Stomach (tissue), 9 donors: ENCODE data around the gene HIP1. TPM values are rescaled to one million over a fixed set of nuclear protein-coding genes. Genes with fewer than 3 reads are reported as not detected.
"Not testable (repeated sequence)": the region's sequence is repeated elsewhere in the genome, so short reads cannot be mapped to it uniquely, and the experiment has no call there.

Source experiments
- DNase-seq, 2 donors: peaks; one replicate each; pipeline versions ENCODE4 v3.0.0 to v3.0.0-alpha.2; 2013 to 2019
- H3K27ac ChIP-seq, 5 donors: fragments of 200-600 bp in 4 of 5; sonication (generic) in 4 of 5; one replicate each; pipeline ENCODE4 v1.5.1; 2013 to 2019; ENCODE audit warnings: mild to moderate bottlenecking in 1 of 5, moderate library complexity in 1 of 5
- H3K27me3 ChIP-seq, 3 donors: fragments of 200-600 bp; sonication (generic); one replicate each; pipeline ENCODE4 v1.5.1; 2017 to 2019; ENCODE audit warnings: mixed run types in 1 of 3
- H3K36me3 ChIP-seq, 4 donors: fragments of 200-600 bp; sonication (generic); 1 replicate in 3 of 4; 2 replicates in 1 of 4; pipeline ENCODE4 v1.5.1; 2016 to 2019
- H3K4me1 ChIP-seq, 4 donors: fragments of 200-600 bp; sonication (generic); one replicate each; pipeline ENCODE4 v1.5.1; 2016 to 2019
- H3K4me3 ChIP-seq, 4 donors: fragments of 200-600 bp; sonication (generic) in 3 of 4; one replicate each; pipeline ENCODE4 v1.5.1; 2016 to 2019; ENCODE audit warnings: mild to moderate bottlenecking in 1 of 4
- H3K9me3 ChIP-seq, 4 donors: fragments of 200-600 bp; sonication (generic); one replicate each; pipeline ENCODE4 v1.5.1; 2016 to 2019
- EP300 ChIP-seq: sonication (generic); formaldehyde crosslinking; IDR thresholded peaks from one replicate; pipeline ENCODE4 v1.6.1; 2017; ENCODE audit warnings: antibody characterized with exemption
- POLR2A ChIP-seq, 4 donors: fragments of 450-650 bp; IDR thresholded peaks; one replicate each; pipeline ENCODE4 v1.6.1; 2016; ENCODE audit warnings: antibody characterized with exemption in 4 of 4, control low read depth in 2 of 4, mild to moderate bottlenecking in 1 of 4, moderate library complexity in 1 of 4
- POLR2AphosphoS5 ChIP-seq, 3 donors: sonication (generic); formaldehyde crosslinking; IDR thresholded peaks; one replicate each; pipeline ENCODE4 v1.6.1; 2016; ENCODE audit warnings: antibody characterized with exemption in 3 of 3
- WGBS, 5 donors: extraction: QIAGEN DNeasy Blood & Tissue Kit in 3 of 5; methylation state at CpG; one replicate each; pipeline versions ENCODE4 v1.1.5 to v1.1.7; 2013 to 2018; 5-methylcytosine and 5-hydroxymethylcytosine counted together
- intact Hi-C: fragments of 100-400 bp; cut with DNase I; formaldehyde crosslinking; loops from one replicate; pipeline ENCODE4 v1.15.1; 2023; ENCODE audit warnings: low total_unique reads
- polyA plus RNA-seq, 3 donors: library from polyadenylated mRNA; stranded (reverse); fragments of 200-250 nt; gene quantifications; one replicate each; pipeline ENCODE4 v1.2.3, GENCODE V29; 2013
- total RNA-seq, 5 donors: library from RNA; depleted of rRNA; stranded (reverse); fragments of >200 nt; gene quantifications; one replicate each; pipeline versions ENCODE4 v1.1.0 to v1.2.3, GENCODE V29; 2014 to 2016
- TF ChIP-seq, protein P1 (sequence below), 7 experiments: fragments of 450-650 bp in 4 of 7; fragments of 200-600 bp in 3 of 7; sonication (generic) in 3 of 7; IDR thresholded peaks; one replicate each; pipeline ENCODE4 v1.5.1; 2016 to 2019; ENCODE audit warnings: antibody characterized with exemption in 7 of 7, control low read depth in 2 of 7, mild to moderate bottlenecking in 1 of 7
- donor health status: healthy with polysubstance abuse.
- donor health status: Bipolar disorder and iron deficiency.
- donor health status: healthy.

The HIP1 gene
- total and polyA plus RNA-seq, 8 donors, result 2.8 to 15.8 (median 6.8) TPM

GRCh38 chr7:75688200-75689136 lies 50.3 kb downstream of the HIP1 start:
- 32 to 54% (median 37%) methylated on average over 31 to 37 of the region's 37 CpGs for WGBS, 5 donors
- peak in 1 of 2 donors; percentile 62 for DNase-seq
- intact Hi-C loops, result no loop called here
- TF ChIP-seq POLR2A (IDR thresholded peaks at IDR 0.05), result no peak
- no peak for TF ChIP-seq POLR2AphosphoS5 (IDR thresholded peaks at IDR 0.05)
- TF ChIP-seq, protein P1, sequence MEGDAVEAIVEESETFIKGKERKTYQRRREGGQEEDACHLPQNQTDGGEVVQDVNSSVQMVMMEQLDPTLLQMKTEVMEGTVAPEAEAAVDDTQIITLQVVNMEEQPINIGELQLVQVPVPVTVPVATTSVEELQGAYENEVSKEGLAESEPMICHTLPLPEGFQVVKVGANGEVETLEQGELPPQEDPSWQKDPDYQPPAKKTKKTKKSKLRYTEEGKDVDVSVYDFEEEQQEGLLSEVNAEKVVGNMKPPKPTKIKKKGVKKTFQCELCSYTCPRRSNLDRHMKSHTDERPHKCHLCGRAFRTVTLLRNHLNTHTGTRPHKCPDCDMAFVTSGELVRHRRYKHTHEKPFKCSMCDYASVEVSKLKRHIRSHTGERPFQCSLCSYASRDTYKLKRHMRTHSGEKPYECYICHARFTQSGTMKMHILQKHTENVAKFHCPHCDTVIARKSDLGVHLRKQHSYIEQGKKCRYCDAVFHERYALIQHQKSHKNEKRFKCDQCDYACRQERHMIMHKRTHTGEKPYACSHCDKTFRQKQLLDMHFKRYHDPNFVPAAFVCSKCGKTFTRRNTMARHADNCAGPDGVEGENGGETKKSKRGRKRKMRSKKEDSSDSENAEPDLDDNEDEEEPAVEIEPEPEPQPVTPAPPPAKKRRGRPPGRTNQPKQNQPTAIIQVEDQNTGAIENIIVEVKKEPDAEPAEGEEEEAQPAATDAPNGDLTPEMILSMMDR (IDR thresholded peaks at IDR 0.05), result no peak
- no peak for TF ChIP-seq EP300
- Histone ChIP-seq H3K4me3 (no peak overlapping the region), H3K27me3 (no peaks in the 10 kb centered on the region), H3K27ac (no peak overlapping the region), H3K9me3 (no peaks in the 10 kb centered on the region), H3K36me3 (no peaks in the 10 kb centered on the region), H3K4me1 (peaks cover 0 to 9% (median 2%) of the 10 kb centered on the region in 4 donors)

- 92 to 97% (median 95%) methylated on average over 12 of the region's 12 CpGs for WGBS, 5 donors
- H3K36me3 ChIP-seq, result no peaks in the 10 kb centered on the region
- no peak for DNase-seq
- H3K4me1 ChIP-seq, result peaks cover 0 to 9% (median 2%) of the 10 kb centered on the region in 4 donors
- H3K27me3 ChIP-seq, result no peaks in the 10 kb centered on the region
- no peak for TF ChIP-seq POLR2AphosphoS5 (IDR thresholded peaks at IDR 0.05)
- TF ChIP-seq EP300, result no peak
- TF ChIP-seq, protein P1 (IDR thresholded peaks at IDR 0.05), result no peak
- TF ChIP-seq POLR2A (IDR thresholded peaks at IDR 0.05), result no peak
- no peak overlapping the region for H3K27ac ChIP-seq
- intact Hi-C loops, result no loop called here
- H3K9me3 ChIP-seq, result no peaks in the 10 kb centered on the region
- H3K4me3 ChIP-seq, result no peak overlapping the region
These were observed 51.3 kb downstream of the HIP1 start for GRCh38 chr7:75687246-75688088.

- peaks cover 0 to 9% (median 2%) of the 10 kb centered on the region in 4 donors for H3K4me1 ChIP-seq
- TF ChIP-seq, protein P1 (IDR thresholded peaks at IDR 0.05), result no peak
- TF ChIP-seq POLR2AphosphoS5 (IDR thresholded peaks at IDR 0.05) (no peak), POLR2A (IDR thresholded peaks at IDR 0.05) (no peak), EP300 (no peak)
- H3K36me3 ChIP-seq, result no peaks in the 10 kb centered on the region
- intact Hi-C loops, result no loop called here
- no peak for DNase-seq
- H3K4me3 ChIP-seq, result no peak overlapping the region
- H3K9me3 ChIP-seq, result no peaks in the 10 kb centered on the region
- no peaks in the 10 kb centered on the region for H3K27me3 ChIP-seq
- no peak overlapping the region for H3K27ac ChIP-seq
These were observed 52.2 kb downstream of the HIP1 start for GRCh38 chr7:75686551-75686950.

- intact Hi-C loops, H3K27ac ChIP-seq, H3K4me3 ChIP-seq, DNase-seq, H3K9me3 ChIP-seq, H3K4me1 ChIP-seq, H3K27me3 ChIP-seq, H3K36me3 ChIP-seq: not testable (repeated sequence)
- WGBS, 5 donors, result 75 to 87% (median 77%) methylated on average over 6 of the region's 6 CpGs
These were observed 56.7 kb downstream of the HIP1 start for GRCh38 chr7:75682052-75682451.
